GM19099 (cell line): ENCODE measurements around the gene MED13L.

ENCODE experiments used
- POLR2A ChIP-seq: IDR thresholded peaks from 3 replicates; pipeline ENCODE4 v1.6.1; 2011; ENCODE audit warnings: low read depth; ENCODE audit not compliant: insufficient read length; ENCODE audit errors: extremely low read depth

MED13L gene

DNA sequence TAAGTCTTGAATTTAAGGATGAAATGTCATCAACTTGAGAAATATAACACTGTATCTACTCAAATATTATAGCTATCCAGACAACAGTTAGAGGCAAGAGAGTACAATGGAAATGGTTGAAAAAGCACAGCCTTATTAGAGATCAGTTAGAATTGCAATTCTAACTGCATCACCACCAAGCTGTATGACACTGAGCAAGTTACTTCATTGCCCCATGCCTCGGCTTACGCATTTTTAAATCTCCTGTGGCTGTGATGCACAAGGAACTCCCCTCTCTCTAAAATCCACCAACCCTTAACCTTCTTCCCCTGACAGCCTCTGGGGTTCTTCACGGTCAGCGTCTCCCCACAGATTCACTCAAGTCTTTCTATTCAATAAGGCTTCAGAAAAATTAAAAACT, 75.1 kb downstream of the MED13L start:
- no peak for TF ChIP-seq POLR2A

GRCh38 chr12:116201908-116202307, 75.6 kb downstream of the MED13L start:
- TF ChIP-seq POLR2A: no peak

- TF ChIP-seq POLR2A: no peak
Measured at GRCh38 chr12:116201359-116201758, 76.1 kb downstream of the MED13L start.

DNA sequence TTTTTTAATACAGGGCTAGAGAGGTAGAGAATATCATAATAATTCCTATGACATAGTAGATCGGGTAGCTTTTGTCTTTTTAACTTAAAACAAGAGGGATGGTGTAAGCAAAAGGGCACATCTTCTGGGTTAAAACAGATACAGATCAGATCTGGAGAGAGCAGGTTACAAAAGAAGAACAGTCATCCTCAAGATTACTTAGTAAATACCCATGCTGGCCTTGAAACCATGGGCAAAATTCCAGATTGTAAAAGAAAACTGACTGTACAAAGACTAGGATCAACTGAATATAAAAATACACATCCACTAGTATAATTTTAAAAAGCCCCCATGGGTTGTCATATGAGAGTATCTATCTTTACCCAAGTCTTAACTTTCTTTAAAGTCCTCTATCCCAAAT, 76.7 kb downstream of the MED13L start:
- TF ChIP-seq POLR2A: no peak

- TF ChIP-seq POLR2A: no peak
Measured at GRCh38 chr12:116199160-116199706, 78.3 kb downstream of the MED13L start.

DNA sequence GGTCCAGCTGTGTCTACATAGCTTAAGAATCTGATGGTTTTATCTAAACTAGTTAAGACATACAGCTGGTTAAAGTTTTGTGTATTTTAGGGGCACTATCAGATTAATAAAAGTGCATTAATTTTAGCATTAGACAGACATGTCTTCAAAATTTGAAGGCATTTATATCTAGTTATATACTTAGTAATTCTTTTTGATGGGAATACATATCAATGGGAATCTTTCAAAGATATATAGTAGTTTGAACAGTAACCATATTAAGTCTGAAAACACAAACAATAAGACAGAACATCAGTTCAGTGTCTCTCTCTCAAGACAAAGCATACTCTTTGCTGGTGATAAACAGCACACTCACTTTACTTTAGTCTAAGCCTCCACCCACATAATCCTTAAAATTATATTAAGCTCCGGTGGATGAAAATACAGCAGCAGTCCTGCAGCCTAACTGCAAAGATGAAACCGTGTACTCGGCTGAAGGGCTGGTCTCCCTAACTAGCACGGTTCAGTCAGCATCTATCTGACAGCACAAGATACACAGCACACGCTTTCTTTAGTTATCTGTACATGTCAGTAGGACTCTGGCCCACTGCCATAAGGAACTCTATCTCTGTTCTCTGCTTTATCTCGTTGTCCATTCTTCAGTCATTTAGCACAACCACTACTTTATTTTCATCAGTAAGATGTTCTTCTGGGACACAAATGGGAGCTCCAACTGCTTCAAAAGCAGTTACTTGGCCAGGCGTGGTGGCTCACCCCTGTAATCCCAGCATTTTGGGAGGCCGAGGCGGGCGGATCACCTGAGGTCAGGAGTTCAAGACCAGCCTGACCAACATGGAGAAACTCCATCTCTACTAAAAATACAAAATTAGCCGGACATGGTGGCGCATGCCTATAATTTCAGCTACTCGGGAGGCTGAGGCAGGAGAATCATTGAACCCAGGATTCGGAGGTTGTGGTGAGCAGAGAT, 80.5 kb downstream of the MED13L start:
- no peak for TF ChIP-seq POLR2A

GRCh38 chr12:116196226-116196625, 81.3 kb downstream of the MED13L start:
- no peak for TF ChIP-seq POLR2A

DNA sequence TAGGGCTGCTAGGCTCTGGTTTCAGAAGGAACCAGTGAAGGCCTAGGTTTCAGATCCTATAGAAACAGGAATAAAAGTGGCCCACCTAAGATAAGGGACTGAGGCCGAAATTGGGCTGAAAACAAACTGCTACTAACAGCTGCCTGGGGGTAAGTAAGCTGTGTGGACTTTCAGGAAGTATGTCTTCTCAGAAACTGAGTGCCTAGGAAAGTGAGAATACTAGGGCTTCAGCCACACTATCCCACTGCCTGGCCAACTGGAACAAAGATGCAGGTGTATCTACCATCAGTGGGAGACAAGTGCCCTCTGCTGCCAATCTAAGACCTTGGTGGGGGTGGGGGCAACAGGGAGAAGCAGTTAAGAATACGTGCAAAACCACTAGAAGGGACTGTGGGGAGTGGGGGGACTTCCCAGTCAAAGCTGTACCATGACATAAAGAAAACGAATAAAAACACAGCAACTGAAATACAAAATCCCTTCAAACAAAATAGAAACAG, 82.5 kb downstream of the MED13L start:
- no peak for TF ChIP-seq POLR2A

DNA sequence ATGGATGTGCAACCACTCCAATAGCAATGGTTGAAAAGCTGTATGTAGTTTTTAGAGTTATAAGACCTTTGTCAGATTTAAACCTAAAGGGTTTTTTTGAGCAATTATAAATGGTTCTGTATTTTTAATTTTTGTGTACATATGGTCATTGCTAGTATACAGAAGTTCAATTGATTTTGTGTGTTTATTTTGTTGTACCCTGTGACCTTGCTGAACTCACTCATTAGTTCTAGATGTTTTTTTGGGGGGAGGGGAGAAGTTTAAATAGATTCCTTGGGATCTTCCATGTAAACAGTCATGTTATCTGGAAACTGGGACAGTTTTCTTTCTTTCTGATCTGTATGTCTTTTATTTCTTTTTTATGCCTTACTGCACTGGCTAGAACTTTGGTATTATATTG, 87.8 kb downstream of the MED13L start:
- no peak for TF ChIP-seq POLR2A

DNA sequence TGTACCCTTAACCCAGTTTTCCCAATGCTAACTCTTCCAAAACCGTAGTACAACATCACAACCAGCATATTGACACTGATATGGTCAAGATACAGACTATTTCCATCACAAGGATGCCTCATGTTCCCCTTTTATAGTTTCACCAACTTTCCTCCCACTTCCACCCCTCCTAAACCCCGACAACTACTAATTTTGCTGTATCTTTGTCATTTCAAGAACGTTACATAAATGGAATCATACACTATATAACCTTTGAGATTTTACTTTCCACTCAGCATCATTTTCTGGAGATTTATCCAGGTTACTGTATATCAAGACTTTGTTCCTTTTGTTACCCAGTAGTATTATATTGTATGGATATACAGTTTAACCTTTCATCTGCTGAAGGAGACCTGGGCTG, 88.9 kb downstream of the MED13L start:
- no peak for TF ChIP-seq POLR2A

GRCh38 chr12:116187151-116187511, 90.4 kb downstream of the MED13L start:
- TF ChIP-seq POLR2A: no peak

GRCh38 chr12:116186482-116187150, 90.9 kb downstream of the MED13L start:
- no peak for TF ChIP-seq POLR2A

DNA sequence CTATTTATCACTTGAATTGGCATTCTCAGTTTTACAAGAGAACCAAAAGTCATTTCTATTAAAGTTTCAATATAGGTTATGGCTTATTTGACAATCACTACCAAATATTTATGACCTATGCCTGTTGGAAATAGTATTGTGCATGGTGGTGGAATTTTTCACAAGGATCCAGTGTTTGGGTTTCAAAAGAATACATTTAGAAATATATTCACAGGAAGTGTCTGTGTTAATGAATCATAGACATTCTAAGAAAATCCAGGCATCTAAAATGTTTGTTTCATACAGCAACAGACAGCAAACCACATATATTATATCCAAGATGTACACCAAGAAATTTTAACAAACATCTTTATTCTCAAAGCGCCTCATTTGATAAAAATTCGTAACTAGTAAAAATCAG, 92.7 kb downstream of the MED13L start:
- TF ChIP-seq POLR2A: no peak

DNA sequence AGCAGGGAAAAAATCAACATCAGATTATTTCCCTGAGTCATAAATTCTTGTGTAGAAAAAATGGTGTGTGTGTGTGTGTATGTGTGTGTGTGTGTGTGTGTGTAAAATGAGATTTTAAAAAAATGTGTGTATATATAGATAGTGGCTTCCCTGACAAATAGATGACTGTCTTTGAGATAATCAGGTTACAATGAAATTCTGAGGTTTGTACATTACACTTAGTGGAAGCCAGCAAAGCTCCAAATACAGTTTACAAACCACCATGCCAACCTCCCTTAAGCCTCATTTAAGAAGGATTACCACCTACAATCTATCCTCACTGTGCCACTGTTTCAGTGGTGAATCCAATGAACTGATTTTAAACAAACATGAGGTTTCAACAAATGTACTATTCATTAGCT, 93.8 kb downstream of the MED13L start:
- no peak for TF ChIP-seq POLR2A

DNA sequence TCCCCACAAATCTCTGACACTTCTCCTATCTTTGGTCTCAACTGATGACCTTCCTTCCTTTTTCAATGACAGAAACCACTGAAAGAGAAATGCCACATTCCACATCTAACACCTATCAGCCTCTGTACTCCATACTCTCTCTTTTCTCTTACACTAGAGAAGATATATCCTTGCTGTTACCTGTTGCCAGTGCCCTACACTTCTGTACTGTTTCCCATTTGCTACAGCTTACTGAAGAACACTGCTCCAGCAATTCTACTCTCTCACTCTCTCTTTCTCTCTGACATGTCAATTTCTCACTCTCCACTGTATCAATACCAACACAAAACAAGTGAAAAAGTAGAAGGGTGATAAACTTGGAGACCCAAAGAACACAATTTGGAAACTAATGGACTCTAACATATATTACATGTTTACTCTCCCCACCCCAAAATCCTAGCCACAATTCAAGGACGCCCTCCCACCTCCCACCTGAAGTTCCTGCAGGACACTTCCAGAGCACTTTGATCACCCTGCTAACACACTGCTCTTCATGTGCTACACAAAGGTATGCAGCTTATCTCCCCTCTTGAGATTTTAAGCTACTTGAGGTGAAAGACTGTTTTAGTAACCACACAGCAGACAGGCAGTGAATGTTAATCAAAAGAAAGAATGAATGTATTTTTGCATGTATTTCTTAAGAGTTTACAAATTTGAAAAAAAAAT, 95.0 kb downstream of the MED13L start:
- TF ChIP-seq POLR2A: no peak

GRCh38 chr12:116180448-116180847, 97.0 kb downstream of the MED13L start:
- TF ChIP-seq POLR2A: no peak

GRCh38 chr12:116179384-116179783, 98.1 kb downstream of the MED13L start:
- no peak for TF ChIP-seq POLR2A
